ENCODE data around the gene SEMA4D.

DNA sequence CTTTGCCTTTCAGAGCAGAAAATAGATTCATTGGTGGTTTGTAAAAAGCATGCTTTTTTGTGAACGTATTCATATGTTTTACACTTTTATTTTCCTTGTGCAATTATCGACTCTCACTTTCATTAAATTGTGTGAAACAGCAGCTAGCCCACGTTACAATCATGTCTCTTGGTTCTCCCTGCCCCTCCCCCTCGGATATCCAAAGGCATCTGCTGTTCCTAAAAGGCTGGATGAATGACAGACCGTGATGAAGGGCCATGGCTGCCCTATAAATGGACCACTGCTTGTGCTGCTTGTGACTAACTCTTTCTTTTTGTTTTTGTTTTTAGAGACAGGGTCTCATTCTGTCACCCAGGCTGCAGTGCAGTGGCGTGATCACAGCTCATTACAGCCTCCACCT, 17.0 kb upstream of the SEMA4D start:
- TF ChIP-seq ZEB2 (IDR thresholded peaks at IDR 0.05) (no peak), NRF1 (conservative IDR thresholded peaks at IDR 0.05 in 1 of 2, IDR thresholded peaks at IDR 0.05 in 1 of 2) (no peak), MEF2D (tag; conservative IDR thresholded peaks at IDR 0.05; ENCODE audit: low read depth) (no peak), KAT7 (CRISPR knock-in tag; IDR thresholded peaks at IDR 0.05; ENCODE audit: borderline replicate concordance) (no peak), ZNF316 (IDR thresholded peaks at IDR 0.05) (no peak)
- TF ChIP-seq, protein P1, sequence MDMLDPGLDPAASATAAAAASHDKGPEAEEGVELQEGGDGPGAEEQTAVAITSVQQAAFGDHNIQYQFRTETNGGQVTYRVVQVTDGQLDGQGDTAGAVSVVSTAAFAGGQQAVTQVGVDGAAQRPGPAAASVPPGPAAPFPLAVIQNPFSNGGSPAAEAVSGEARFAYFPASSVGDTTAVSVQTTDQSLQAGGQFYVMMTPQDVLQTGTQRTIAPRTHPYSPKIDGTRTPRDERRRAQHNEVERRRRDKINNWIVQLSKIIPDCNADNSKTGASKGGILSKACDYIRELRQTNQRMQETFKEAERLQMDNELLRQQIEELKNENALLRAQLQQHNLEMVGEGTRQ (CRISPR knock-in tag; IDR thresholded peaks at IDR 0.05) = no peak
- TF ChIP-seq, protein P2, sequence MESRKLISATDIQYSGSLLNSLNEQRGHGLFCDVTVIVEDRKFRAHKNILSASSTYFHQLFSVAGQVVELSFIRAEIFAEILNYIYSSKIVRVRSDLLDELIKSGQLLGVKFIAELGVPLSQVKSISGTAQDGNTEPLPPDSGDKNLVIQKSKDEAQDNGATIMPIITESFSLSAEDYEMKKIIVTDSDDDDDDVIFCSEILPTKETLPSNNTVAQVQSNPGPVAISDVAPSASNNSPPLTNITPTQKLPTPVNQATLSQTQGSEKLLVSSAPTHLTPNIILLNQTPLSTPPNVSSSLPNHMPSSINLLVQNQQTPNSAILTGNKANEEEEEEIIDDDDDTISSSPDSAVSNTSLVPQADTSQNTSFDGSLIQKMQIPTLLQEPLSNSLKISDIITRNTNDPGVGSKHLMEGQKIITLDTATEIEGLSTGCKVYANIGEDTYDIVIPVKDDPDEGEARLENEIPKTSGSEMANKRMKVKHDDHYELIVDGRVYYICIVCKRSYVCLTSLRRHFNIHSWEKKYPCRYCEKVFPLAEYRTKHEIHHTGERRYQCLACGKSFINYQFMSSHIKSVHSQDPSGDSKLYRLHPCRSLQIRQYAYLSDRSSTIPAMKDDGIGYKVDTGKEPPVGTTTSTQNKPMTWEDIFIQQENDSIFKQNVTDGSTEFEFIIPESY (CRISPR knock-in tag; IDR thresholded peaks at IDR 0.05) = no peak
- TF ChIP-seq, protein P3, sequence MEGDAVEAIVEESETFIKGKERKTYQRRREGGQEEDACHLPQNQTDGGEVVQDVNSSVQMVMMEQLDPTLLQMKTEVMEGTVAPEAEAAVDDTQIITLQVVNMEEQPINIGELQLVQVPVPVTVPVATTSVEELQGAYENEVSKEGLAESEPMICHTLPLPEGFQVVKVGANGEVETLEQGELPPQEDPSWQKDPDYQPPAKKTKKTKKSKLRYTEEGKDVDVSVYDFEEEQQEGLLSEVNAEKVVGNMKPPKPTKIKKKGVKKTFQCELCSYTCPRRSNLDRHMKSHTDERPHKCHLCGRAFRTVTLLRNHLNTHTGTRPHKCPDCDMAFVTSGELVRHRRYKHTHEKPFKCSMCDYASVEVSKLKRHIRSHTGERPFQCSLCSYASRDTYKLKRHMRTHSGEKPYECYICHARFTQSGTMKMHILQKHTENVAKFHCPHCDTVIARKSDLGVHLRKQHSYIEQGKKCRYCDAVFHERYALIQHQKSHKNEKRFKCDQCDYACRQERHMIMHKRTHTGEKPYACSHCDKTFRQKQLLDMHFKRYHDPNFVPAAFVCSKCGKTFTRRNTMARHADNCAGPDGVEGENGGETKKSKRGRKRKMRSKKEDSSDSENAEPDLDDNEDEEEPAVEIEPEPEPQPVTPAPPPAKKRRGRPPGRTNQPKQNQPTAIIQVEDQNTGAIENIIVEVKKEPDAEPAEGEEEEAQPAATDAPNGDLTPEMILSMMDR (IDR thresholded peaks at IDR 0.05 in 2 of 3, conservative IDR thresholded peaks at IDR 0.05 in 1 of 3; ENCODE audit: insufficient read depth in 2 of 3, low read depth in 1 of 3, low read length in 3 of 3) = no peak

Measured in K562 (cell line).